GM19043 (cell line): ENCODE measurements around the gene TNKS2.

Source experiments
- ATAC-seq: cut with Tn5 transposase; IDR thresholded peaks from one replicate; pipeline ENCODE4 v1.9.1; 2021; ENCODE audit warnings: low read depth; ENCODE audit not compliant: unreplicated experiment

Gene TNKS2

DNA sequence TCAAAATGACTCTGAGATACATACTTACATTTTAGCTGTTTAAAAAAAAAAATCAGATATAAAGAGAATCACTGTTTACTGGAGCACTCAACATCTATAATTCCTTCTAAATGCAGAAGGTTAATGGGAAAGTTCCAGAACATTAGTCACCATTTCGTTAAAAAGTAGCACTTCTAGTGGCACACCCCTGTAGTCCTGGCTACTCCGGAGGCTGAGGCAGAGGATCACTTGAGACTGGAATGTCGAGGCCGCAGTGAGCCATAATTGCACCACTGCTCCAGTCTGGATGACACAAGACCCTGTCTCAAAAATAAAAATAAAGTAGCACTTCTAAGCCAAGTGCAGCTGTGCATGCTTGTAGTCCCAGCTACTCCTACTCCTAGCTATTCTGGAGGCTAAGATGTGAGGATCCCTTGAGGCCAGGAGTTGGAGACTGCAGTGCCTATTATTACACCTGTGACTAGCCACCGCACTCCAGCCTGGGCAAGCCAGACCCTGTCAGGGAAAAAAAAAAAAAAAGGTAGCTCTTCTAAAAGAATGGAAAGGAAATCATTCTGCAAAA, 108.9 kb downstream of the TNKS2 start:
- no peak for ATAC-seq

DNA sequence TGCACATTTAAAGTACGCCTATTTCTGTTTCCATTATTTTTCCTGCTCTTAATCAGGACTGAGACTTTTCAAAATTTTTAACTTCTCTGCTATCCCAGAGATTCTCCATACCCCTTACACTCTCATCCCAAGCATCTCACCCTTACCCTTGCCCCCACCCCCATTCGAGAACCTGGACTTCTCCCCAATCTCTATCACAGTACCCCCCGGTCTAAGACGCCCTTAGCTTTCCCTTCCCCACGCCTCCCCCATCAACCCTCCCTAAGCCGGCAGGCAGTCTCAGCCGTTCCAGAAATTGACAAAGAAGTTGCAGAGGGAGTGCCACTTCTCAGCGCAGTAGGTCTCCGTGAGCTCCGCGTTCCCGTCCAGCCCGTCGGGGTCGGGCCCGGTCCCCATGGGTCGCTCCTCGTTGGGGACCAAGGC, 109.7 kb downstream of the TNKS2 start:
- no peak for ATAC-seq

DNA sequence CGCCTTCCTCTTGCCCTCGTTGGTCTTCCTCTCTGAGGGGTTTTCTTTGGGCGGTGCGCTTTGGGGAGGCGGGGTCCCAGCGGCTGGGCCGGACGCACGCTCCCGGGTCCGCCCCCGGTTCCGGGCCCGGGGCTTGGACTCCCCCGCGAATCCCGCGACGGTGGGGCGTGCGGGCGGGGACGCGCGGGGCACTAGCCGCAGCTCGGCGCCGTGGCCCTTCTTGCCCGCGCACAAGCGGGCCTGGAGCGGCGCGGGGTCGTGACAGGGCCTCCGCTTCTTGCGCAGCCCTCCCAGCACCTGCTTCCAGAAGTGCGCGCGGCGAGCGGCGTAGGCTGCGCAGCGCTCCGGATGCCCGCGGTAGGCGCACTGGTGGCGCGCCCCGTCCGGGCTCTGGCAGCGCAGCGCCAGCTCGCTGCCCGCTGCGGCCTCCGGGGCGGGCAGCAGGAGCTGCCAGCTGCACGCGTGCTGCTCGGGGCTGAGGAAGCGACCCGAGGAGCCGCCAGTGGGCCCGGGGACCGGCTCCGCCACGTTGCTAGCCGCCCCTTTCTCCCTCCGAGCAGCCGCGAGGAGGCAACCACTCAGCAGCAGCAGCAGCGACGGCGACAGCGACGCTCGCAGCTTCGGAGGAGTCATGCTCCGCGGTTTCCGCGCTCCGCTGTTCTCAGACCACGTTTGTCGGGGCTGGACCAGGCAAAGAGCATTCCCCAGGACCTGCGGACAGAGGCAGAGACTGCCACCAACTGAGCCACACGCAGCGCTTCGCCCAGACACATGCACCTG, 110.3 kb downstream of the TNKS2 start:
- ATAC-seq = peak; percentile 81

DNA sequence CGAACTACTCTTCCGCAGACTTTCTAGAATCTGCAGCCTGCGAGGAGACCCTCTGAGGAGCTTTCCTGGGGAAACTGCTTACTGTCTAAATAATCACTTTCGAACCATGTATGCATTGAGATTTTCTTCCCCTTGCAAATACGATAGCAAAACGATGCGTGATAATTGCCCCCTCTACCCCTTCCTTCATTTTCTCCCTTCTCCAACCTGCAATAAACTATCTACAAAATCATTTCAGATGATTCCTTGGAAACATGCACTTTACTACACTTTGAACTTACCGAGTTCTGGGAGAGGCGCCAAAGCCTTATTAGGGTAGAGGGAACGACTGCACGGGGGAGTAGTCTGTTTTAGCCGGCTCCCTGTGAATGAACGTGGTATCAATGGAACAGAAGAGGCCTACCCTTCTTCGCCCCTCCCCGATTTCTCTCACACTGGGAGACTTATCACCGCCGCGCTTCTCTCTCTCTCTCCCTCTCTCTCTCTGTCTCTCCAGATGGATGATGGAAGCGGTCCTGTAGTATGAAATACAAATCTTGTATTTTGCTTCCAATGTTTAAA, 111.0 kb downstream of the TNKS2 start, which contains the start of gene FGFBP3:
Gene FGFBP3 (minus strand): TSS at position 370 of the 561 bp plus-strand sequence. CDS start 517 bp downstream, outside the sequence.
- ATAC-seq = no peak

DNA sequence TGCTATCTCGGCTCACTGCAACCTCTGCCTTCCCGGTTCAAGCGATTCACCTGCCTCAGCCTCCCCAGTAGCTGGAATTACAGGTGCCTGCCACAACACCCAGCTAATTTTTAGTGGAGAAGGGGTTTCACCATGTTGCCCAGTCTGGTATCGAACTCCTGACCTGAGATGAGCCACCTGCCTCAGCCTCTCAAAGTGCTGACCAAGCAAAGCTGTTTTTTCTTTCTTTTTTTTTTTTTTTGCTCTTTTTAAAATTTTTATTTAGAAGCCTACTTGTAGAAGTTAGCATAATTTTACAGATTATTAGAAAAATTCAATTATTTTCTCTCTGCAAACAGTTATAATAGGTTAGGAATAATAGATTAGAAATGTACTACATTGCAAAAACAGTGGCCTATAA, 112.2 kb downstream of the TNKS2 start:
- no peak for ATAC-seq
